Activated CD4-positive, alpha-beta T cell treated with anti-CD3 and anti-CD28 coated beads, Interleukin-2, amount 50 U/mL, for 16 hours (primary cell): ENCODE results near the gene METTL22.

Experiments
- DNase-seq: peaks from one replicate; pipeline ENCODE4 v3.0.0-alpha.2; 2020

The METTL22 gene

GRCh38 chr16:8594149-8594666 is 27.3 kb upstream of the METTL22 start:
- no peak for DNase-seq

GRCh38 chr16:8595783-8596182 is 25.7 kb upstream of the METTL22 start:
- no peak for DNase-seq

GRCh38 chr16:8596581-8596980 is 24.9 kb upstream of the METTL22 start:
- no peak for DNase-seq

- DNase-seq = no peak
These were observed 21.2 kb upstream of the METTL22 start for GRCh38 chr16:8600144-8600775.

- no peak for DNase-seq
These were observed 15.9 kb upstream of the METTL22 start for GRCh38 chr16:8605554-8605953.

GRCh38 chr16:8607214-8607613 is 14.3 kb upstream of the METTL22 start:
- no peak for DNase-seq

- DNase-seq = no peak
These were observed 10.4 kb upstream of the METTL22 start for GRCh38 chr16:8611122-8611521.

GRCh38 chr16:8611886-8612600 is 9.5 kb upstream of the METTL22 start:
- DNase-seq = no peak

- DNase-seq = no peak
These were observed 7.0 kb upstream of the METTL22 start for GRCh38 chr16:8614435-8615029.

- DNase-seq = no peak
These were observed 1.7 kb upstream of the METTL22 start for GRCh38 chr16:8619671-8620370.

- no peak for DNase-seq
These were observed 963 bp upstream of the METTL22 start for GRCh38 chr16:8620535-8620934.

GRCh38 chr16:8621222-8621571 is 301 bp upstream of the METTL22 start:
- no peak for DNase-seq

- DNase-seq = no peak
These were observed 788 bp downstream of the METTL22 start for GRCh38 chr16:8622315-8622656.

GRCh38 chr16:8623634-8624033 is 2.1 kb downstream of the METTL22 start:
- DNase-seq = no peak

- no peak for DNase-seq
These were observed 4.1 kb downstream of the METTL22 start for GRCh38 chr16:8625491-8626087.

GRCh38 chr16:8626946-8627345 is 5.4 kb downstream of the METTL22 start:
- DNase-seq = no peak

GRCh38 chr16:8627456-8627855 is 6.0 kb downstream of the METTL22 start:
- no peak for DNase-seq

GRCh38 chr16:8628981-8629725 is 7.7 kb downstream of the METTL22 start:
- no peak for DNase-seq

GRCh38 chr16:8630255-8630953 is 8.9 kb downstream of the METTL22 start:
- DNase-seq = no peak

GRCh38 chr16:8631373-8631772 is 9.9 kb downstream of the METTL22 start:
- DNase-seq = no peak

GRCh38 chr16:8631818-8632465 is 10.4 kb downstream of the METTL22 start:
- no peak for DNase-seq
